ENCODE measurements around the gene SLC5A3. TPM values are rescaled to one million over a fixed set of nuclear protein-coding genes. Genes with fewer than 3 reads are reported as not detected.

SLC5A3 gene
- polyA plus RNA-seq, 1 donor = 44.2 TPM

- H3K27ac ChIP-seq (ENCODE audit: low read length) = peak overlapping the region; percentile 54
- peaks cover 13% of the 10 kb centered on the region for H3K4me1 ChIP-seq (ENCODE audit: control insufficient read depth, insufficient read depth, low read length)
- peaks cover 9% of the 10 kb centered on the region for H3K9me3 ChIP-seq (ENCODE audit: control insufficient read depth, low read depth, low read length)
- H3K36me3 ChIP-seq (ENCODE audit: control insufficient read depth, insufficient read depth, low read length) = peaks cover 5% of the 10 kb centered on the region
- DNase-seq = no peak
- WGBS (ENCODE audit: insufficient coverage, low lambda C conversion rate) = no CpG with 5 or more reads among the region's 1 CpG
- no peak overlapping the region for H3K4me3 ChIP-seq (ENCODE audit: low read length)
- no peaks in the 10 kb centered on the region for H3K27me3 ChIP-seq (ENCODE audit: control insufficient read depth, insufficient read depth, low read length)
Observed at GRCh38 chr21:34115160-34115559, 41.8 kb downstream of the SLC5A3 start.

- peak; percentile 83 to 93 for DNase-seq
- no peaks in the 10 kb centered on the region for H3K27me3 ChIP-seq (ENCODE audit: control insufficient read depth, insufficient read depth, low read length)
- peak overlapping the region; percentile 80 for H3K27ac ChIP-seq (ENCODE audit: low read length)
- no peak overlapping the region for H3K4me3 ChIP-seq (ENCODE audit: low read length)
- H3K9me3 ChIP-seq (ENCODE audit: control insufficient read depth, low read depth, low read length) = peaks cover 9% of the 10 kb centered on the region
- peaks cover 5% of the 10 kb centered on the region for H3K36me3 ChIP-seq (ENCODE audit: control insufficient read depth, insufficient read depth, low read length)
- H3K4me1 ChIP-seq (ENCODE audit: control insufficient read depth, insufficient read depth, low read length) = peaks cover 13% of the 10 kb centered on the region
- no CpG with 5 or more reads among the region's 3 CpGs for WGBS (ENCODE audit: insufficient coverage, low lambda C conversion rate)
Observed at GRCh38 chr21:34116569-34116968, 43.2 kb downstream of the SLC5A3 start.

- Histone ChIP-seq H3K27ac (ENCODE audit: low read length) (no peak overlapping the region), H3K27me3 (ENCODE audit: control insufficient read depth, insufficient read depth, low read length) (no peaks in the 10 kb centered on the region), H3K36me3 (ENCODE audit: control insufficient read depth, insufficient read depth, low read length) (peaks cover 13% of the 10 kb centered on the region), H3K4me3 (ENCODE audit: low read length) (no peak overlapping the region), H3K9me3 (ENCODE audit: control insufficient read depth, low read depth, low read length) (peaks cover 4% of the 10 kb centered on the region), H3K4me1 (ENCODE audit: control insufficient read depth, insufficient read depth, low read length) (peaks cover 12% of the 10 kb centered on the region)
- WGBS (ENCODE audit: insufficient coverage, low lambda C conversion rate) = 100% methylated on average over 1 of the region's 2 CpGs
- DNase-seq = no peak
Observed at GRCh38 chr21:34120867-34121266, 47.5 kb downstream of the SLC5A3 start.

GRCh38 chr21:34122047-34122446, 48.7 kb downstream of the SLC5A3 start:
- Histone ChIP-seq H3K27ac (ENCODE audit: low read length) (no peak overlapping the region), H3K27me3 (ENCODE audit: control insufficient read depth, insufficient read depth, low read length) (no peaks in the 10 kb centered on the region), H3K9me3 (ENCODE audit: control insufficient read depth, low read depth, low read length) (no peaks in the 10 kb centered on the region), H3K36me3 (ENCODE audit: control insufficient read depth, insufficient read depth, low read length) (peaks cover 22% of the 10 kb centered on the region), H3K4me1 (ENCODE audit: control insufficient read depth, insufficient read depth, low read length) (peaks cover 5% of the 10 kb centered on the region), H3K4me3 (ENCODE audit: low read length) (no peak overlapping the region)
- 100% methylated on average over 2 of the region's 2 CpGs for WGBS (ENCODE audit: insufficient coverage, low lambda C conversion rate)
- DNase-seq = no peak

Other genes starting within 250 kb of the SLC5A3 start
- 276 TPM for gene ATP5PO, start 157.8 kb upstream of the SLC5A3 start, polyA plus RNA-seq
- 111 TPM for gene MRPS6, start within 50 bp of the SLC5A3 start, polyA plus RNA-seq